IPS DF 6.9 (cell line): ENCODE measurements around the gene HLA-DQA1.
"Not testable (repeated sequence)": the region's sequence is repeated elsewhere in the genome, so short reads cannot be mapped to it uniquely, and the experiment has no call there.

Experiments
- DNase-seq: peaks from one replicate; pipeline ENCODE4 v3.0.0-alpha.2; 2013; ENCODE audit warnings: low read depth, low spot score
- H3K27ac ChIP-seq: one replicate; pipeline ENCODE4 v1.5.1; 2013; ENCODE audit warnings: low read length, control low read depth
- H3K27me3 ChIP-seq: 2 replicates; pipeline ENCODE4 v1.6.1; 2013; ENCODE audit warnings: mild to moderate bottlenecking, low read length; ENCODE audit not compliant: control insufficient read depth, insufficient read depth
- H3K36me3 ChIP-seq: 2 replicates; pipeline ENCODE4 v1.6.1; 2013; ENCODE audit warnings: low read length; ENCODE audit not compliant: control insufficient read depth, insufficient read depth
- H3K4me1 ChIP-seq: 2 replicates; pipeline ENCODE4 v1.6.1; 2013; ENCODE audit warnings: low read length; ENCODE audit not compliant: control insufficient read depth, insufficient read depth
- H3K4me3 ChIP-seq: 2 replicates; pipeline ENCODE4 v1.5.1; 2013; ENCODE audit warnings: mild to moderate bottlenecking, low read length
- H3K9me3 ChIP-seq: 2 replicates; pipeline ENCODE4 v1.6.1; 2013; ENCODE audit warnings: low read length, inconsistent platforms; ENCODE audit not compliant: control insufficient read depth, insufficient read depth
- WGBS: extraction: QIAGEN DNeasy Blood & Tissue Kit; methylation state at CpG from one replicate; pipeline ENCODE4 v1.1.7; 2013; ENCODE audit warnings: mixed read lengths, missing lambda C conversion rate; ENCODE audit not compliant: insufficient read length, insufficient coverage; 5-methylcytosine and 5-hydroxymethylcytosine counted together

The HLA-DQA1 gene

DNA sequence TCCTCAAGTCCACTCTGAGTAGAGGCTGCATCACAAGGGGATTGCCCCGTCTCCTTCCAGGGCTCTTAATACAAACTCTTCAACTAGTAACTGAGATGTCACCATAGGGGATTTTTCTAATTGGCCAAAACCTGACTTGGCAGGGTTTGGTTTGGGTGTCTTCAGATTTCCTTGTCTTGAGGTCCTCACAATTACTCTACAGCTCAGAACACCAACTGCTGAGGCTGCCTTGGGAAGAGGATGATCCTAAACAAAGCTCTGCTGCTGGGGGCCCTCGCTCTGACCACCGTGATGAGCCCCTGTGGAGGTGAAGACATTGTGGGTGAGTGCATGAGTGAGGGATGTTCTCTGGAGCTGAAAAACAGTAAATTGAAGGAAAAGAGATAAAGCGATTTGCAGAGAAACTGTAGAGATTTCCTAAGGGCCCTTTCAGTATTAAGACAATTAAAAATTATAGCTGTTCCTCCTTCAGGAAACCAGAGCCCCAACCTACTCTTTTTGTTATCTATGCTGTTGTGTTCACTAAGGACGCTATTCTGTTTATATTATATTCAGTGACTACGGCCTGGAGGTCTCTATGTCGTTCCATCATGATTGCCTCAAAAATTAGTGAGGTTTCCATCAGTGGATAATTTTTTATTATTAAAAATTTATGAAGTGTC lies at the start of gene HLA-DQA1:
TSS of gene HLA-DQA1 (plus strand) at position 188 of the 662 bp plus-strand sequence. CDS start at position 241, 53 bp downstream.
- no CpG with 5 or more reads among the region's 7 CpGs for WGBS

DNA sequence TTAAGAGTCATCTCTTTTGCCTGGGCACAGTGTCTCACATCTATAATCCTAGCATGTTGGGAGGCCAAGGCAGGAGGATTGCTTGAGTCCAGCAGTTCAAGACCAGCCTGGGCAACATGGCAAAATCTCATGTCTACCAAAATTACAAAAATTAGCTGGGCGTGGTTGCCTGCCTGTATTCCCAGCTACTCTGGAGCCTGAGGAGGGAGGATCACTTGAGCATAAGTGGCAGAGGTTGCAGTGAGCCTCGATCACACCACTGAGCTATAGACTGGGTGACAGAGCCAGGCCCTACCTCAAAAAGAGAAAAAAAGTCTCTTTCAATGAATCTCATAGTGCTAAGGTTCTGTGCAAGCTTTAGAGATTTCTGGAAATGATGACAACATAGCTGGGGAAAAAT lies 49.0 kb upstream of the HLA-DQA1 start:
- H3K9me3 ChIP-seq = no peaks in the 10 kb centered on the region
- no peak overlapping the region for H3K4me3 ChIP-seq
- no peak overlapping the region for H3K27ac ChIP-seq
- H3K36me3 ChIP-seq = no peaks in the 10 kb centered on the region
- DNase-seq = no peak
- peaks cover 2% of the 10 kb centered on the region; the same call in 1 of the 2 replicates for H3K4me1 ChIP-seq
- H3K27me3 ChIP-seq = no peaks in the 10 kb centered on the region
- WGBS = no CpG with 5 or more reads among the region's 2 CpGs

More for the DNA sequence above, at the start of gene HLA-DQA1:
- Histone ChIP-seq H3K27ac (no peak within 1 kb of the TSS), H3K4me3 (no peak within 1 kb of the TSS), H3K9me3 (no peaks in the 10 kb centered on the region), H3K4me1 (no peaks in the 10 kb centered on the region), H3K36me3 (no peaks in the 10 kb centered on the region), H3K27me3 (no peaks in the 10 kb centered on the region)
- no peak for DNase-seq

DNA sequence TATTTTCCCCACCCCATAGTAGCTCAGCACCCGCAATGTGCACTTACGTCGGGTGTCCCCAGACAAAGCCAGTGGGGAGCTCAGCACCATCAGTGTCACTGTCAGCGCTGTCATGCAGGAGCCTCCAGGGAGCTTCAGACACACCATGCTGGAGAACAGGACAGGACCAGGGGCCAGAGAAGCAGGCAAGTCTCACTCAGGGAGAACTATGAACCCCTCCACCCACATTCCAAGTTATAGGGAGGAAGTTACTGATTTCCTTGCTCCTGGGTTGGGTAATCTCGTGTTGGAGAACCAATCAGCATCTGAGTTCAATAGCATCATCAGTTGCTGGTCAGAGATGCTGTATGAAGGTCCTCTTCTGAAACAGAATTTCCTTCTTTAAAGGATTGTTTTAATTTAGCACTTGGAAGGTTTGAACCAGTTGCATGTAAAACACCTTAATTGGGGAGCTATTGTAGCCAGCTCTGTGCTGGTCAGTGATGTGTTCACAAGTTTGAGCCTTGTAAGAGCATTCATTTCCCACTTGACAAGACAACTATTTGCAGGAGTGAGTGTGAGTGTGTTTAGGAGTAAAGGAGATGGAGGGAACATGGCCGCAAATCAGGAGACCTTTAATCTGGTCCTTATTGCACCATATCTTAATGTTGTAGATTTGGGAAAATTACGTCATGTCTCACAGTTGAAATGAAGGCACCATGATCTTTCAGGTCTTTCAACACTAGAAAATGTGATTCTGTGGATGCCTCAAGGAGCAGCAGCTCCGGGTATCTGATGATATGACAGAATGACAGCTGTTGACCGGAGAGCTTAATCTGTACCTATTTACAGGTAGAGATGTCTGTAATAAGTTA lies 47.4 kb upstream of the HLA-DQA1 start, which contains the start of gene HLA-DRB1:
TSS of gene HLA-DRB1 (minus strand) at position 253 of the 854 bp plus-strand sequence. CDS start at position 147, 106 bp downstream.
- peaks cover 2% of the 10 kb centered on the region; the same call in 1 of the 2 replicates for H3K4me1 ChIP-seq
- no peak for DNase-seq
- H3K27me3 ChIP-seq = no peaks in the 10 kb centered on the region
- H3K36me3 ChIP-seq = no peaks in the 10 kb centered on the region
- no peak within 1 kb of the TSS for H3K27ac ChIP-seq
- no peak within 1 kb of the TSS for H3K4me3 ChIP-seq
- H3K9me3 ChIP-seq = no peaks in the 10 kb centered on the region
- no CpG with 5 or more reads among the region's 9 CpGs for WGBS

DNA sequence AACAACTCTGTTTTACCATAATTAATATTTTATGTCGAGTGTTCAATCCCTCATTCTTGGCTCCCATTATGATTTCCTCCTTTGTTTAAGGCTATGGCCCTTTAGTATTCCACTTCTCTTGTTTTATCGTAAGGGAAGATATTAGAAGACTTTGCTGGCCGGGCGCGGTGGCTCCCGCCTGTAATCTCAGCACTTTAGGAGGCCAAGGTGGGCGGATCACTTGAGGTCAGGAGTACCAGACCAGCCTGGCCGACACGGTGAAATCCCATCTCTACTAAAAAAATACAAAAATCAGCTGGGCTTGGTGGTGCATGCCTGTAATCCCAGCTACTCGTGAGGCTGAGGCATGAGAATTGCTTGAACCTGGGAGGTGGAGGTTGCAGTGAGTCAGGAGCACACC lies 46.5 kb upstream of the HLA-DQA1 start:
- H3K27me3 ChIP-seq, DNase-seq, H3K27ac ChIP-seq, H3K4me1 ChIP-seq, H3K9me3 ChIP-seq, H3K36me3 ChIP-seq, H3K4me3 ChIP-seq: not testable (repeated sequence)
- WGBS = no CpG with 5 or more reads among the region's 10 CpGs

DNA sequence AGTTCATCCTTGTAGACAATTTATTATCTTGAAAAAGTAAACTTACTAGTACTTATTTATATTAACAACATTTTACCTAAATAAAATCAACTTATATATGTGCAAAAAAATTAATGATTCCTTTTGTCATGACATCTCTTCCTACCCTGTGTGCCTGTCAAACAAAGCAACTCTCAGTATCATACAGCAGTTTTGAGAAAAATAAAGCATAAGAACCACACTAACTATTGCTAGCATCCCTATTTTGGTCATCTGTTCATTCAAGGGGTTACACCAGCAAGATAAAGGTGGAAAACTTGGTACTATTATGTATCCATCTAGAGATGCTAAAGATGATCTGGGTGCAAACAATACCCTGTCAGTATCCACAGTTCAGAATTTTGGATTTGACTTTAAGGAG lies 40.2 kb upstream of the HLA-DQA1 start:
- DNase-seq = no peak
- no peaks in the 10 kb centered on the region for H3K27me3 ChIP-seq
- no peaks in the 10 kb centered on the region for H3K4me1 ChIP-seq
- H3K27ac ChIP-seq = no peak overlapping the region
- H3K9me3 ChIP-seq = no peaks in the 10 kb centered on the region
- no peaks in the 10 kb centered on the region for H3K36me3 ChIP-seq
- no peak overlapping the region for H3K4me3 ChIP-seq

DNA sequence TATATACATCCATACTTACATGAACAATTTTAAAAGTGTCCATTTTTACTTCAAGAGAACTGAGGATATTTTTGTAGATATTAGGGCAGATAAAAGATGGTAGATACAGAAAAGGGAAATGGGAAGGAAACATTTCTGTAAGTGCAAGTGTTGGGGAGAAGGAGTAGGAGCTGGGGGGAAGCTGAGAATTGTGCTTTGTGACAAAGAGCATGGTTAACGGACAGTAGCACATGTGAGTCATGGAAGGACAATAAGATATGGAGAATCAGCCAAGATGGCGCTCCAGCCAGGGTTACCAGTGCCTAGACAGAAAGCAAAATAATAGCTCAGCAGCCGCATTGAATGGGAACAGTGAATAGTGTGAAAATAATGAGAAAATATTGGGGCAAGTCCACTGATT lies 34.8 kb upstream of the HLA-DQA1 start:
- Histone ChIP-seq H3K27me3 (no peaks in the 10 kb centered on the region), H3K9me3 (no peaks in the 10 kb centered on the region), H3K4me1 (no peaks in the 10 kb centered on the region), H3K36me3 (no peaks in the 10 kb centered on the region), H3K27ac (no peak overlapping the region), H3K4me3 (no peak overlapping the region)
- WGBS = no CpG with 5 or more reads among the region's 3 CpGs
- no peak for DNase-seq

DNA sequence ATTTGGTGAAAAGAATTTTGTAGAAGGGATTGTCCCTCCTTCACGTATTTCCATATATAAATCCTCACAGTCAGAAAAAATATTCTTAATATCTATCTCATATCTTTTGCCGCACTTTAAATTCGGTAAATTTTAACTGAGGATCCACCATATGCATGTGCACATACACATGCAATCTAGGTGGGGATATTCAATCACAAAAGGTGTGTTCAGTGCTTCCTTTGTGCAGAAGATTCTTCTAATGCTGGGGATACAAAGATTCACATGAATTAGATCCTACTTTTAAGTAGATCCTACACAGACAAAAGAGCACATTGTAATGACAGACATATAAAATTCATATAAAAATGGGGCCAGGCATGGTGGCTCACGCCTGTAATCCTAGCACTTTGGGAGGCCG lies 34.0 kb upstream of the HLA-DQA1 start:
- Histone ChIP-seq H3K4me3 (no peak overlapping the region), H3K9me3 (no peaks in the 10 kb centered on the region), H3K27me3 (no peaks in the 10 kb centered on the region), H3K27ac (no peak overlapping the region), H3K36me3 (no peaks in the 10 kb centered on the region), H3K4me1 (no peaks in the 10 kb centered on the region)
- WGBS = no CpG with 5 or more reads among the region's 5 CpGs
- DNase-seq = no peak

DNA sequence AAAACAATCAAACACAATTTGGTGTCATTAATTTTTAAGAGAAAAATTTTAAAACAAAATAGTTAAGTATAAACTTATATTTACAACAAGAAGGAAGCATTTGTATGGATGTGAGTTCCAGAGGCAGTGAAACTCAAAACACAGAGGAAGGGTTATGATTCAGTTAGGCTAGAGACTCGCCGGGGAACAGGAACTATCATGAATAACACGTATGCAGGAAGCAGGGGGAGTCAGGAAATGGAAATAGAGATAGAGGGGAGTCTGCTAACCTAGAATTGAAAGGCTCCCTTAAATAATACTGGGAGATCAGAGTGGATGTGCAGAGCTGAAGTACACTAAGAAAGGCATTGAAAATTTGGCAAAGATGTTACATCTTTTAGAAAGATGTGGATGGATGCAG lies 33.3 kb upstream of the HLA-DQA1 start:
- H3K9me3 ChIP-seq = no peaks in the 10 kb centered on the region
- no peak overlapping the region for H3K27ac ChIP-seq
- H3K4me1 ChIP-seq = no peaks in the 10 kb centered on the region
- no peaks in the 10 kb centered on the region for H3K36me3 ChIP-seq
- no CpG with 5 or more reads among the region's 3 CpGs for WGBS
- no peaks in the 10 kb centered on the region for H3K27me3 ChIP-seq
- no peak for DNase-seq
- H3K4me3 ChIP-seq = no peak overlapping the region

DNA sequence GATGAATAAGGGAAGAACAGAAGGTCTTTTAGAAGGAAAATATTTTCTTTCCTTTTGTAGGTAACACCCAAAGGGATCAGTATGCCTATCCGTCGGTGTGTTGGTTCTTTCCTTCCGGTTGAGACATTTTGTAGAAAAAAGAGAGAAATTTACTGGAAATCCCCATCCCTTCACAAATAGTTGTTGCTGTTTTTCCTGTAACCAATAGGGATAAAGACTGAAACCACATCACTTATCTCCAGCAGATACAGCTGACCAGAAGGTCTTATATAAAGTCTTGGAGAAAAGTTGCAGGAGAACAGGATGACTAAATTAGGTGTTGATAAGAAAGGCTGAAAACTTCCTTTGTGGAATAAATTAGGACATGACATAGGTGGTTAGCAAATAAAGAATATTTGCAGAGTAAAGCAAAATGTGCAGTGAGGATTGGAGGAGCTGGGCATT lies 32.8 kb upstream of the HLA-DQA1 start:
- no peaks in the 10 kb centered on the region for H3K9me3 ChIP-seq
- H3K4me3 ChIP-seq = no peak overlapping the region
- no peak for DNase-seq
- no peaks in the 10 kb centered on the region for H3K36me3 ChIP-seq
- no peaks in the 10 kb centered on the region for H3K27me3 ChIP-seq
- no peaks in the 10 kb centered on the region for H3K4me1 ChIP-seq
- no peak overlapping the region for H3K27ac ChIP-seq
- no CpG with 5 or more reads among the region's 3 CpGs for WGBS

DNA sequence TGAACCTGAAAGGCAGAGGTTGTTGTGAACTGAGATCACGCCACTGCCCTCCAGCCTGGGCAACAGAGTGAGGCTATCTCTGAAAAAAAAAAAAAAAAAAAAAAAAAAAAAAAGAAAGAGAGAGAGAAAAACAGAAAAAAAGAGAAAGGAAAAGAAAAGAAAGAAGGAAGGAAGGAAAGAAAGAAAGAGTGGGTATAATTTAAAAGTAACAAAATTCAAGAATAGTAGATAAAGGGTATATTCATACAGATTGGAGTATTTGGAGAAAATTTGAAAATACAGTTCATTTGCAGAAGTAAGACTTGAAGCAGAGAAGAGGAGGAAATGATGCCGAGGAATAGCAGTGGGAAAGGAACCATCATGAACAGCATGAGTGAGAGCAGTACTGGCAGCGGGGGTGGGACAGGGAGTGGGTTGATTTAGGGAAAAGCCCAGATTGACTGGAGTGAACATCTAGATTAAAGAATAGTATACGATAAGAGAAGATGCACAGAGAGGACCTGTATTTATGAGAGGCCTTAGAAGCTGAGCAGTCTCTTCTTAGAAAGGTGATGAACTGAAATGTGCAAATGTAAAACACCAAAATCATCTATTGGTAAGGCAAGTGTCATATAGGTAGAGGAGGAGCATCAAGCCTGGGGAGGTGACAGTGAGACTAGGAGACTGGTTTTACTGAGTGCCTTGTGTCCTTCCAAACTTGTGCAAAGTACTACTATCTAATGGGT lies 29.8 kb upstream of the HLA-DQA1 start:
- no peak for DNase-seq
- no peak overlapping the region for H3K27ac ChIP-seq
- H3K4me1 ChIP-seq = peaks cover 1% of the 10 kb centered on the region; the same call in 1 of the 2 replicates
- H3K9me3 ChIP-seq = no peaks in the 10 kb centered on the region
- H3K27me3 ChIP-seq = no peaks in the 10 kb centered on the region
- H3K36me3 ChIP-seq = no peaks in the 10 kb centered on the region
- H3K4me3 ChIP-seq = no peak overlapping the region
- no CpG with 5 or more reads among the region's 4 CpGs for WGBS
